Fibroblast of the conjunctiva (primary cell): Measurements from ENCODE around the gene ADAMTSL1.

Source experiments
- DNase-seq: peaks from one replicate; pipeline ENCODE4 v3.0.0-alpha.2; 2010; ENCODE audit warnings: low read depth

Gene ADAMTSL1

GRCh38 chr9:18501949-18502348 lies 28.0 kb downstream of the ADAMTSL1 start:
- DNase-seq: no peak

DNA sequence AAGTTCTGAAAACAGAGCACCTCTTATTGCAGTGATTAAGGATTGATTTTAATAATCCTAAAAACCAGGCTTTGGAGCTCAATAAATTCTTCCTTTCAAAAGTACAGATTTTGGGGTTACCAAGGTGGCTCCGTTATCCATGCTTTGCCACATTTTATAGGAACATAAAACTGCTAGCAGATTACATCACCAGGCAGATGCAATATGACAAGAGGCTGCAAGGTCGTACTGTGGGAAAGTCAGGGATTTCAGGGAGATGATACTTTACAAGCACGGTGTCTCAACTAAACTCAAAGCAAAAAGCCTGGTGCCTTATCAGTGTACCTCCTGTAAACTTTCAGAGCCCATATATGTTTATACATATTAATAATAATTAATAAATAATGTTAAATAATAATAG lies 28.6 kb downstream of the ADAMTSL1 start:
- no peak for DNase-seq

- DNase-seq: no peak
Measured at GRCh38 chr9:18504707-18505106, 30.8 kb downstream of the ADAMTSL1 start.

DNA sequence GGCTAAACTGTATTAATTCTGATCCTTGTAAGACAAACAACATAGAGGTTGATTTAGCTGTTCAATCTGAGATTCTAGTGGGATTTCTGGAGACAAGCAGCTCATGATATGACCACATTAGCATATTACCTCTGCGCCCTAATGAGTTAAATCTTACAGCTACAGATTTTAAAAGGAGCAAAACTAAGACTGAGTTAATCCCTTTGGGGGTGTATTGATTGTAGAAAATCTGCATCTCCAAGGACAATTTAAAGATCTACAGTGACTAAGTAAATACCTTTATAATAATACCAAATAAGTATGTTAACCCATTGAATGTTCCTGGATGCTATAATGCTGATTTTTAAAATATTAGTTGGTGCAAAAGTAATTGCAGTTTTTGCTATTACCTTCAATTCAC lies 33.2 kb downstream of the ADAMTSL1 start:
- DNase-seq: no peak

- no peak for DNase-seq
Measured at GRCh38 chr9:18516514-18516913, 42.6 kb downstream of the ADAMTSL1 start.

- DNase-seq: no peak
Measured at GRCh38 chr9:18516965-18517364, 43.0 kb downstream of the ADAMTSL1 start.

DNA sequence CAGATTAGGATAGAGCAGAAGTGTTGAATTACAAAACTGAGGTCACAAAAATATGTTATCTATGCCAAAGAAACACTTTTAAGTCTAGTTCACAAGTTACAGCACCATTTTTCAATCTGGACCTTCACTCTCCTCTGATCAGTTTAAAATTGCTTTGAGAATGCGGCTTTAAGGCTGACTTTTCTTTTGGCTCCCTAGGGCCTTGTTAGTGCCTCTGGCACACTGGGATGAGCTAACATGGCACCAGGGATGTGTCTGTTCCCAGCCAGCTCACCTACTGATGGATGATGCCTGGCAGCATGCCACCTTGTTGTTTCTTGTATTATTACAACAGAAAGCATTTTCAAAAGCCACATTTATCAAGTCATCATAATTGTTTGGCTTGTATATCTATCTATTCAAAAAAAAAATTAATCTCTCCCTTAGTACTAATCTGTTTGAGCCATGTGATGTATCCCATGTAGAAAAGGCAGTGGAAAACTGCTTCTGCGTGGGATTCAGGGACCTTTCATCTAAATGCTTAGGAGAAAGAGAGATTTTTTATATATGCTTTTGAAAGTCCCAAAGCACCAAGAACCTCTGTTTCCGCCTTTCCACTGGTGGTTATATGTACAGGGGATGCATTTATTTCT lies 46.6 kb downstream of the ADAMTSL1 start:
- no peak for DNase-seq

GRCh38 chr9:18526685-18527084 lies 52.7 kb downstream of the ADAMTSL1 start:
- DNase-seq: no peak

GRCh38 chr9:18531136-18532065 lies 57.4 kb downstream of the ADAMTSL1 start:
- no peak for DNase-seq

GRCh38 chr9:18534611-18535010 lies 60.7 kb downstream of the ADAMTSL1 start:
- DNase-seq: no peak

- DNase-seq: no peak
Measured at GRCh38 chr9:18536554-18536953, 62.6 kb downstream of the ADAMTSL1 start.

GRCh38 chr9:18539203-18539693 lies 65.3 kb downstream of the ADAMTSL1 start:
- DNase-seq: no peak

DNA sequence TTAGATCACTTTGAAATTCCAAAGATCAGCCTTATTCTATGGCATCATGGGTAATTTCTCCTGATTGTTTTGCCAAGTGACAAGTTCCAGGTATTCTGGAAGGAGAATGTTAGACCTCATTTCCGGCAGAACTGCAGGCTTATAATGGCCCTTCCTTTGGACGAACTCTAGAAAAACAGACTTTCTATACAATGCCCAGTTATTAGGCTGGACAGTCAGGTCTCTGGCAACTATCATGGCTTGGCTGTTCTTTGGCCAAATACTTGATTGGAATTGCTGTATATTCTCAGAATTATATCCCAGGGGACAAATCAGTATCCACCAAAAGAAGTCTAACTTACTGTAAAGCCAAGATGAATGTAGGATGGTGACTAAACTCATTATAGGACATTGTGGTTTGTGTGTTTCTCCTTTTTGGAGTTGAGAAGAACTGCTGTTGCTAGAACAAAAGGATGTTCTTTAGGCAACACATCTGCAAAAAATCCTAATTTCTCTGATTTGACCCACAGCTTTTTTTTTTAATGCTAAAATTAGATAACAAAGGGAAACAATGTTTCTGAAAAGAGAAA lies 69.0 kb downstream of the ADAMTSL1 start:
- DNase-seq: no peak

- DNase-seq: peak; percentile 51
Measured at GRCh38 chr9:18543406-18544192, 69.6 kb downstream of the ADAMTSL1 start.

- DNase-seq: no peak
Measured at GRCh38 chr9:18544456-18544855, 70.5 kb downstream of the ADAMTSL1 start.

- no peak for DNase-seq
Measured at GRCh38 chr9:18545636-18546360, 71.8 kb downstream of the ADAMTSL1 start.

GRCh38 chr9:18548456-18548855 lies 74.5 kb downstream of the ADAMTSL1 start:
- DNase-seq: no peak

DNA sequence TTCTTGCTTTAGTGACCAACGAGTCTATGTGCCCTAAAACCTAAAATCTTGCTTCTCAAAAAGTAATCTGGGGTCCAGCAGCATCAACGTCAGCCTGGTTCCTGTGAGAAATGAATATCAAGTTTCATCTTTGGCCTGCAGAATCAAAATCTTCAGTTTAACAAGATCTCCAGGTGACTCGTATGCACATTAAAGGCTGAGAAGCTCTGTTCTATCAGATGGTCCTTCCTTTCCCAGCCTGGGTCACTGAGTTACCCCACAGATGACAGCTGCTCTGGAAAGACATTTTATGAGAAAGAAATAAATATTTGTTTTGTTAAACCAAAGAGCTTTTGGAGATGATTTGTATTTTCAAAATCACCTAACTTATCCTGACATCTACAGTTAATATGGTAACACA lies 75.8 kb downstream of the ADAMTSL1 start:
- no peak for DNase-seq

- no peak for DNase-seq
Measured at GRCh38 chr9:18550286-18550685, 76.3 kb downstream of the ADAMTSL1 start.

- no peak for DNase-seq
Measured at GRCh38 chr9:18554244-18554643, 80.3 kb downstream of the ADAMTSL1 start.

DNA sequence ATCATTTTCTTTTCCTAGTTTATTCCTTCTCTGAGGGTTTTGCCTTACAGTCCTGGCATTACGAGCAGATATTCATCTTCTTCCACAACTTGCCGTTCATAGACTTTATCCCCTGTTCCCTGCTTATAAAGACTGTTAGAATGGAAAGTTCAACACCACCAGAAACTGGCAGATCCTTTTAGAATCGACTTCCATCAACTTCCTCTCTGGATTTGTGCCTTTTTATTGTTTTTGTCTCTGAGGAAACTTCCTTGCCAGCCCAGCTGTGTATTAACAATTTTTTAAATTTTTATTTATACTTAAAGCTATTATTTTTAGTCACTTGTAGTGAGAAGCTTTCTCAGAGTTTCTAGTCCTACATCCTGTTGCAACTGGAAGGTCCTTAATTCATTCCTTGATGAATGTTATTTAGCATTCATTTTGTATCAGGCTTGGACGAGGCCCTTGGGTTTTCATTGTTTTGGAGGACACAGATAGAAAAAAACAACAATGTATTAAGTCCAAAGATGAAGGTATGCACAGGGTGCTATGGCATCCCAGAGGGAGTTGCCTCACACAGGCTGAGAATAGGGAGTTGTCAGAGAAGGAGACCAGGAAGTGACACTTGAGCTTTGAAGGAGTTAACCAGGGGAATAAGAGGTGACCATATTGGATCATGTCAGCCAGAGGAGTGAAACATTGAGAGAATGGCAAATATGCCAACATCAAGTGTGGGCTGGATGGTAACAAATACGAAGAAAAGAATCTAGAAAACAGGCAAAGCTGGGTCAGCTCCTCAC lies 81.3 kb downstream of the ADAMTSL1 start:
- DNase-seq: no peak
